GM12874 (cell line): ENCODE measurements around the gene CNIH1.

Experiments
- TF ChIP-seq, protein P1 (sequence below): IDR thresholded peaks from 2 replicates; pipeline ENCODE4 v1.5.1; 2011; ENCODE audit warnings: low read depth, mild to moderate bottlenecking, control low read depth, low read length, moderate library complexity; ENCODE audit not compliant: insufficient read depth

Gene CNIH1

GRCh38 chr14:54440873-54441868 is at the start of gene CNIH1:
TSS of gene CNIH1 (minus strand) at chr14:54441374. CDS start at chr14:54441327, 47 bp downstream.
- TF ChIP-seq, protein P1, sequence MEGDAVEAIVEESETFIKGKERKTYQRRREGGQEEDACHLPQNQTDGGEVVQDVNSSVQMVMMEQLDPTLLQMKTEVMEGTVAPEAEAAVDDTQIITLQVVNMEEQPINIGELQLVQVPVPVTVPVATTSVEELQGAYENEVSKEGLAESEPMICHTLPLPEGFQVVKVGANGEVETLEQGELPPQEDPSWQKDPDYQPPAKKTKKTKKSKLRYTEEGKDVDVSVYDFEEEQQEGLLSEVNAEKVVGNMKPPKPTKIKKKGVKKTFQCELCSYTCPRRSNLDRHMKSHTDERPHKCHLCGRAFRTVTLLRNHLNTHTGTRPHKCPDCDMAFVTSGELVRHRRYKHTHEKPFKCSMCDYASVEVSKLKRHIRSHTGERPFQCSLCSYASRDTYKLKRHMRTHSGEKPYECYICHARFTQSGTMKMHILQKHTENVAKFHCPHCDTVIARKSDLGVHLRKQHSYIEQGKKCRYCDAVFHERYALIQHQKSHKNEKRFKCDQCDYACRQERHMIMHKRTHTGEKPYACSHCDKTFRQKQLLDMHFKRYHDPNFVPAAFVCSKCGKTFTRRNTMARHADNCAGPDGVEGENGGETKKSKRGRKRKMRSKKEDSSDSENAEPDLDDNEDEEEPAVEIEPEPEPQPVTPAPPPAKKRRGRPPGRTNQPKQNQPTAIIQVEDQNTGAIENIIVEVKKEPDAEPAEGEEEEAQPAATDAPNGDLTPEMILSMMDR, result peak; percentile 91

GRCh38 chr14:54490445-54491175 is 49.4 kb upstream of the CNIH1 start:
- TF ChIP-seq, protein P1, result no peak

- TF ChIP-seq, protein P1, result no peak
These were observed 48.7 kb upstream of the CNIH1 start for GRCh38 chr14:54489731-54490444.

GRCh38 chr14:54489318-54489683 is 48.1 kb upstream of the CNIH1 start:
- TF ChIP-seq, protein P1, result no peak

- TF ChIP-seq, protein P1, result peak; percentile 27; the same call in 1 of the 2 replicates
These were observed 47.6 kb upstream of the CNIH1 start, which contains the start of gene GMFB for GRCh38 chr14:54488646-54489317. TSS of gene GMFB (minus strand) at chr14:54488980. CDS start at chr14:54488927, 53 bp downstream.

- TF ChIP-seq, protein P1, result no peak
These were observed 47.1 kb upstream of the CNIH1 start for GRCh38 chr14:54488318-54488645.

- TF ChIP-seq, protein P1, result no peak
These were observed 46.6 kb upstream of the CNIH1 start for GRCh38 chr14:54487771-54488170.
